Stomach (tissue), 9 donors: ENCODE data around the gene ABCB10. TPM values are rescaled to one million over a fixed set of nuclear protein-coding genes. Genes with fewer than 3 reads are reported as not detected.
A peak's percentile ranks its signal among the peaks of the same experiment; 100 is the strongest.

ENCODE experiments used
- DNase-seq, 2 donors: peaks; one replicate each; pipeline versions ENCODE4 v3.0.0 to v3.0.0-alpha.2; 2013 to 2019
- H3K27ac ChIP-seq, 5 donors: fragments of 200-600 bp in 4 of 5; sonication (generic) in 4 of 5; one replicate each; pipeline ENCODE4 v1.5.1; 2013 to 2019; ENCODE audit warnings: mild to moderate bottlenecking in 1 of 5, moderate library complexity in 1 of 5
- H3K27me3 ChIP-seq, 3 donors: fragments of 200-600 bp; sonication (generic); one replicate each; pipeline ENCODE4 v1.5.1; 2017 to 2019; ENCODE audit warnings: mixed run types in 1 of 3
- H3K36me3 ChIP-seq, 4 donors: fragments of 200-600 bp; sonication (generic); 1 replicate in 3 of 4; 2 replicates in 1 of 4; pipeline ENCODE4 v1.5.1; 2016 to 2019
- H3K4me1 ChIP-seq, 4 donors: fragments of 200-600 bp; sonication (generic); one replicate each; pipeline ENCODE4 v1.5.1; 2016 to 2019
- H3K4me3 ChIP-seq, 4 donors: fragments of 200-600 bp; sonication (generic) in 3 of 4; one replicate each; pipeline ENCODE4 v1.5.1; 2016 to 2019; ENCODE audit warnings: mild to moderate bottlenecking in 1 of 4
- H3K9me3 ChIP-seq, 4 donors: fragments of 200-600 bp; sonication (generic); one replicate each; pipeline ENCODE4 v1.5.1; 2016 to 2019
- EP300 ChIP-seq: sonication (generic); formaldehyde crosslinking; IDR thresholded peaks from one replicate; pipeline ENCODE4 v1.6.1; 2017; ENCODE audit warnings: antibody characterized with exemption
- POLR2A ChIP-seq, 4 donors: fragments of 450-650 bp; IDR thresholded peaks; one replicate each; pipeline ENCODE4 v1.6.1; 2016; ENCODE audit warnings: antibody characterized with exemption in 4 of 4, control low read depth in 2 of 4, mild to moderate bottlenecking in 1 of 4, moderate library complexity in 1 of 4
- POLR2AphosphoS5 ChIP-seq, 3 donors: sonication (generic); formaldehyde crosslinking; IDR thresholded peaks; one replicate each; pipeline ENCODE4 v1.6.1; 2016; ENCODE audit warnings: antibody characterized with exemption in 3 of 3
- WGBS, 5 donors: extraction: QIAGEN DNeasy Blood & Tissue Kit in 3 of 5; methylation state at CpG; one replicate each; pipeline versions ENCODE4 v1.1.5 to v1.1.7; 2013 to 2018; 5-methylcytosine and 5-hydroxymethylcytosine counted together
- intact Hi-C: fragments of 100-400 bp; cut with DNase I; formaldehyde crosslinking; loops from one replicate; pipeline ENCODE4 v1.15.1; 2023; ENCODE audit warnings: low total_unique reads
- polyA plus RNA-seq, 3 donors: library from polyadenylated mRNA; stranded (reverse); fragments of 200-250 nt; gene quantifications; one replicate each; pipeline ENCODE4 v1.2.3, GENCODE V29; 2013
- total RNA-seq, 5 donors: library from RNA; depleted of rRNA; stranded (reverse); fragments of >200 nt; gene quantifications; one replicate each; pipeline versions ENCODE4 v1.1.0 to v1.2.3, GENCODE V29; 2014 to 2016
- TF ChIP-seq, protein P1 (sequence below), 7 experiments: fragments of 450-650 bp in 4 of 7; fragments of 200-600 bp in 3 of 7; sonication (generic) in 3 of 7; IDR thresholded peaks; one replicate each; pipeline ENCODE4 v1.5.1; 2016 to 2019; ENCODE audit warnings: antibody characterized with exemption in 7 of 7, control low read depth in 2 of 7, mild to moderate bottlenecking in 1 of 7
- donor health status: healthy with polysubstance abuse.
- donor health status: Bipolar disorder and iron deficiency.
- donor health status: healthy.

ABCB10 gene
- total and polyA plus RNA-seq, 8 donors, result 2.7 to 24.2 (median 9.5) TPM

GRCh38 chr1:229538945-229539344 is 19.6 kb downstream of the ABCB10 start:
- no peak overlapping the region for H3K27ac ChIP-seq
- peaks cover 20 to 92% (median 87%) of the 10 kb centered on the region in 4 donors for H3K36me3 ChIP-seq
- intact Hi-C loops, result no loop called here
- no peaks in the 10 kb centered on the region for H3K9me3 ChIP-seq
- no peaks in the 10 kb centered on the region for H3K4me1 ChIP-seq
- H3K27me3 ChIP-seq, result no peaks in the 10 kb centered on the region
- no peak for DNase-seq
- WGBS, 5 donors, result 91 to 97% (median 92%) methylated on average over 5 of the region's 5 CpGs
- no peak overlapping the region for H3K4me3 ChIP-seq
- TF ChIP-seq EP300 (no peak), POLR2A (IDR thresholded peaks at IDR 0.05) (no peak), POLR2AphosphoS5 (IDR thresholded peaks at IDR 0.05) (no peak)
- TF ChIP-seq, protein P1, sequence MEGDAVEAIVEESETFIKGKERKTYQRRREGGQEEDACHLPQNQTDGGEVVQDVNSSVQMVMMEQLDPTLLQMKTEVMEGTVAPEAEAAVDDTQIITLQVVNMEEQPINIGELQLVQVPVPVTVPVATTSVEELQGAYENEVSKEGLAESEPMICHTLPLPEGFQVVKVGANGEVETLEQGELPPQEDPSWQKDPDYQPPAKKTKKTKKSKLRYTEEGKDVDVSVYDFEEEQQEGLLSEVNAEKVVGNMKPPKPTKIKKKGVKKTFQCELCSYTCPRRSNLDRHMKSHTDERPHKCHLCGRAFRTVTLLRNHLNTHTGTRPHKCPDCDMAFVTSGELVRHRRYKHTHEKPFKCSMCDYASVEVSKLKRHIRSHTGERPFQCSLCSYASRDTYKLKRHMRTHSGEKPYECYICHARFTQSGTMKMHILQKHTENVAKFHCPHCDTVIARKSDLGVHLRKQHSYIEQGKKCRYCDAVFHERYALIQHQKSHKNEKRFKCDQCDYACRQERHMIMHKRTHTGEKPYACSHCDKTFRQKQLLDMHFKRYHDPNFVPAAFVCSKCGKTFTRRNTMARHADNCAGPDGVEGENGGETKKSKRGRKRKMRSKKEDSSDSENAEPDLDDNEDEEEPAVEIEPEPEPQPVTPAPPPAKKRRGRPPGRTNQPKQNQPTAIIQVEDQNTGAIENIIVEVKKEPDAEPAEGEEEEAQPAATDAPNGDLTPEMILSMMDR (IDR thresholded peaks at IDR 0.05), result no peak

DNA sequence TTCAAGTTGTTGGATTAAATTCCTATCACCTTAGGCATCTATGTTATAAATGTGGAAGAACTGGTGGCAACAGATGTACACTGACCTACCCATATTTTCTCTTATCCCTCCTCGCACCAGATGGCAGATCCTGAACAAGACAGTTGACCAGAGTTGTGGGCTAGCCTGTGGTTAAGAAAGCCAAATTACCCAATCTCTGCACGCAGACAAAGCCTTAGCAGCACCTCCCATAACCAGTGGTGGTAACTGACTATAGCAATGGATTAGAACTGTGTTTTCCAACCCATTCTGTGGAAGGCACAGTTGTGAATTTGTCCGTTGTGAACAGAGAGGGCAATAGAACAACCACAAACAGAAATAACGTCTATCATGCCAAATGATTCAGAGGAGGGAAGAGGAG is 20.6 kb downstream of the ABCB10 start:
- intact Hi-C loops, result no loop called here
- no peak overlapping the region for H3K27ac ChIP-seq
- peaks cover 22 to 94% (median 91%) of the 10 kb centered on the region in 4 donors for H3K36me3 ChIP-seq
- no peak overlapping the region for H3K4me3 ChIP-seq
- no peak for TF ChIP-seq POLR2A (IDR thresholded peaks at IDR 0.05)
- no peak for TF ChIP-seq EP300
- TF ChIP-seq, protein P1 (IDR thresholded peaks at IDR 0.05), result no peak
- no peak for TF ChIP-seq POLR2AphosphoS5 (IDR thresholded peaks at IDR 0.05)
- no peaks in the 10 kb centered on the region for H3K9me3 ChIP-seq
- WGBS, 5 donors, result 70 to 84% (median 75%) methylated on average over 4 of the region's 4 CpGs
- DNase-seq, result no peak
- H3K4me1 ChIP-seq, result no peaks in the 10 kb centered on the region
- no peaks in the 10 kb centered on the region for H3K27me3 ChIP-seq

DNA sequence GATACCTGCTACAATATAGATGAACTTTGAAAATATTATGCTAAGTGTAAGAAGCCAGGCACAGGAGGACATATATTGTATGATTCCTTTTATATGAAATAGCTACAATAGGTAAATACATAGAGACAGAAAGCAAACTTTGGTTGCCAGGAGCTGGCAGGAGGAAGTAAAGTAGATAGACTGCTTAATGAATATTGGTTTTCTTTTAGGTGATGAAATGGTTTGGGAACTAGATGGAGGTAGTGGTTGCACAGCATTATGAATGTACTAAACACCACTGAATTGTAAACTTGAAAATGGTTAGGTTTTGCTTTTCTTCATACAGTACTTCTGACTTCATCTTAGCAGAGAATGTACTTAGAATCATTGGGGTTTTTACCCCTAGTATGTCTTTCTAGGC is 21.5 kb downstream of the ABCB10 start:
- intact Hi-C loops, result no loop called here
- no peaks in the 10 kb centered on the region for H3K4me1 ChIP-seq
- no peaks in the 10 kb centered on the region for H3K27me3 ChIP-seq
- H3K4me3 ChIP-seq, result no peak overlapping the region
- no peak overlapping the region for H3K27ac ChIP-seq
- no peaks in the 10 kb centered on the region for H3K9me3 ChIP-seq
- peak in 1 of 2 donors; percentile 64 for DNase-seq
- TF ChIP-seq, protein P1 (IDR thresholded peaks at IDR 0.05), result no peak
- TF ChIP-seq POLR2AphosphoS5 (IDR thresholded peaks at IDR 0.05) (no peak), EP300 (no peak), POLR2A (IDR thresholded peaks at IDR 0.05) (no peak)
- H3K36me3 ChIP-seq, result peaks cover 27 to 94% (median 93%) of the 10 kb centered on the region in 4 donors

DNA sequence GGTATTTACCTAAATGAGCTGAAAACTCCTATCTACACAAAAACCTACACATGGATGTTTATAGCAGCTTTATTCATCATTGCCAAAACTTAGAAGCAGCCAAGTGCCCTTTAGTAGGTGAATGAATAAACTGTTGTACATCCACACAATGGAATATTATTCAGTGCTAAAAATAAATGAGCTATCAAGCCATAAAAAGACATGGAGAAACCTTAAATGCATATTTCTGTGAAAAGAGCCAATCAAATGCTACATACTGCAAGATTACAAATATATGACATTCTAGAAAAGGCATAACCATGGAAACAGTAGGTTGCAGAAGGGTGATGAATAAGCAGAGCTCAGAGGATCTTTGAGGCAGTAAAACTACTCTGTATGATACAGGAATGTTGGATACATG is 23.3 kb downstream of the ABCB10 start:
- intact Hi-C loops, result no loop called here
- no peak overlapping the region for H3K4me3 ChIP-seq
- peaks cover 39 to 94% (median 90%) of the 10 kb centered on the region in 4 donors for H3K36me3 ChIP-seq
- TF ChIP-seq POLR2A (IDR thresholded peaks at IDR 0.05), result no peak
- no peak for TF ChIP-seq EP300
- TF ChIP-seq, protein P1 (IDR thresholded peaks at IDR 0.05), result no peak
- no peak for TF ChIP-seq POLR2AphosphoS5 (IDR thresholded peaks at IDR 0.05)
- H3K27me3 ChIP-seq, result no peaks in the 10 kb centered on the region
- no peaks in the 10 kb centered on the region for H3K4me1 ChIP-seq
- no peak overlapping the region for H3K27ac ChIP-seq
- H3K9me3 ChIP-seq, result no peaks in the 10 kb centered on the region
- no peak for DNase-seq
